CD14-positive monocyte (primary cell): ENCODE data around the gene PCDHGA2. TPM values are rescaled to one million over a fixed set of nuclear protein-coding genes. Genes with fewer than 3 reads are reported as not detected.
"Not testable (repeated sequence)": the region's sequence is repeated elsewhere in the genome, so short reads cannot be mapped to it uniquely, and the experiment has no call there.

Experiments
- DNase-seq, 3 donors: peaks; one replicate each; pipeline ENCODE4 v3.0.0-alpha.2; 2011 to 2022
- H2AFZ ChIP-seq: 2 replicates; pipeline ENCODE4 v1.6.0; 2012; ENCODE audit warnings: mild to moderate bottlenecking, low read depth, low read length, inconsistent platforms; ENCODE audit not compliant: insufficient read depth, poor library complexity, severe bottlenecking
- H3K27ac ChIP-seq, 2 donors: 1 replicate in 1 of 2; 2 replicates in 1 of 2; pipeline ENCODE4 v1.5.1; 2012 to 2013; ENCODE audit warnings: low read length in 2 of 2, control low read depth in 1 of 2, inconsistent platforms in 1 of 2, low read depth in 1 of 2, mild to moderate bottlenecking in 1 of 2
- H3K27me3 ChIP-seq, 2 donors: one replicate each; pipeline versions ENCODE4 v1.6.0 to v1.6.1; 2011 to 2013; ENCODE audit warnings: low read length in 2 of 2; ENCODE audit not compliant: control insufficient read depth in 2 of 2, insufficient read depth in 2 of 2
- H3K36me3 ChIP-seq, 2 donors: replicated peaks in 1 of 2; 1 replicate in 1 of 2; 2 replicates in 1 of 2; pipeline versions ENCODE4 v1.5.1 to v1.6.1; 2012 to 2013; ENCODE audit warnings: low read length in 2 of 2, control low read depth in 1 of 2, inconsistent platforms in 1 of 2, mild to moderate bottlenecking in 1 of 2; ENCODE audit not compliant: insufficient read depth in 2 of 2, control insufficient read depth in 1 of 2
- H3K4me1 ChIP-seq, 2 donors: 1 replicate in 1 of 2; 2 replicates in 1 of 2; pipeline versions ENCODE4 v1.5.1 to v1.6.1; 2012 to 2013; ENCODE audit warnings: low read length in 2 of 2, control low read depth in 1 of 2, inconsistent platforms in 1 of 2, mild to moderate bottlenecking in 1 of 2, moderate library complexity in 1 of 2; ENCODE audit not compliant: insufficient read depth in 2 of 2, control insufficient read depth in 1 of 2
- H3K4me2 ChIP-seq: replicated peaks from 2 replicates; pipeline ENCODE3; 2012; ENCODE audit warnings: low read length, moderate library complexity, mild to moderate bottlenecking; ENCODE audit not compliant: poor library complexity, severe bottlenecking; ENCODE audit errors: extremely low read depth
- H3K4me3 ChIP-seq, 3 experiments: fragments of 200-600 bp in 1 of 3; sonication (generic) in 1 of 3; replicated peaks in 1 of 3; 1 replicate in 2 of 3; 2 replicates in 1 of 3; pipeline ENCODE4 v1.5.1; 2011 to 2013; ENCODE audit warnings: low read length in 3 of 3, mild to moderate bottlenecking in 3 of 3, control low read depth in 2 of 3, low read depth in 2 of 3, inconsistent platforms in 1 of 3, moderate library complexity in 1 of 3
- H3K79me2 ChIP-seq: 2 replicates; pipeline ENCODE4 v1.6.0; 2012; ENCODE audit warnings: mild to moderate bottlenecking, control low read depth, inconsistent platforms, low read length, moderate library complexity; ENCODE audit not compliant: insufficient read depth
- H3K9ac ChIP-seq: 2 replicates; pipeline ENCODE4 v1.6.0; 2017; ENCODE audit warnings: low read length, mild to moderate bottlenecking; ENCODE audit not compliant: insufficient read depth, poor library complexity, severe bottlenecking
- H3K9me3 ChIP-seq, 2 donors: replicated peaks in 1 of 2; 1 replicate in 1 of 2; 2 replicates in 1 of 2; pipeline versions ENCODE4 v1.5.1 to v1.6.1; 2012 to 2013; ENCODE audit warnings: low read length in 2 of 2, control low read depth in 1 of 2; ENCODE audit not compliant: control insufficient read depth in 1 of 2, insufficient read depth in 1 of 2
- H4K20me1 ChIP-seq: 2 replicates; pipeline ENCODE4 v1.6.0; 2012; ENCODE audit warnings: mild to moderate bottlenecking, low read length, control low read depth, moderate library complexity; ENCODE audit not compliant: insufficient read depth
- H3K27ac Mint-ChIP-seq, 7 donors: one replicate each; pipeline ENCODE4 v1.8.0; 2020; ENCODE audit warnings: mild to moderate bottlenecking in 7 of 7, mixed read lengths in 7 of 7, moderate library complexity in 6 of 7, inconsistent platforms in 2 of 7
- H3K27me3 Mint-ChIP-seq, 3 donors: one replicate each; pipeline ENCODE4 v1.8.0; 2021 to 2022; ENCODE audit warnings: low read depth in 3 of 3, mild to moderate bottlenecking in 3 of 3, mixed read lengths in 3 of 3, moderate library complexity in 3 of 3, inconsistent platforms in 1 of 3
- H3K36me3 Mint-ChIP-seq, 2 donors: one replicate each; pipeline ENCODE4 v1.8.0; 2020; ENCODE audit warnings: mixed read lengths in 2 of 2, inconsistent platforms in 1 of 2, mild to moderate bottlenecking in 1 of 2
- H3K4me1 Mint-ChIP-seq: one replicate; pipeline ENCODE4 v1.8.0; 2020; ENCODE audit warnings: mild to moderate bottlenecking, mixed read lengths
- H3K4me3 Mint-ChIP-seq, 2 donors: one replicate each; pipeline ENCODE4 v1.8.0; 2020; ENCODE audit warnings: mild to moderate bottlenecking in 2 of 2, mixed read lengths in 2 of 2, moderate library complexity in 1 of 2
- H3K9me3 Mint-ChIP-seq, 7 donors: one replicate each; pipeline ENCODE4 v1.8.0; 2020 to 2022; ENCODE audit warnings: mixed read lengths in 7 of 7, mild to moderate bottlenecking in 6 of 7, moderate library complexity in 6 of 7, inconsistent platforms in 2 of 7
- WGBS: methylation state at CpG from one replicate; pipeline ENCODE4 v1.1.5; 2013; ENCODE audit warnings: missing lambda C conversion rate; ENCODE audit not compliant: insufficient coverage; 5-methylcytosine and 5-hydroxymethylcytosine counted together
- intact Hi-C, 2 donors: fragments of 100-400 bp; cut with micrococcal nuclease; formaldehyde crosslinking; loops; one replicate each; pipeline versions ENCODE4 v1.15.0 to v1.15.1; 2023
- polyA plus RNA-seq, 3 donors: library from polyadenylated mRNA; depleted of rRNA in 1 of 3; unstranded in 2 of 3; stranded (reverse) in 1 of 3; fragments of 300-500 nt in 2 of 3; fragments of >200 nt in 1 of 3; fragmentation: Illumina TruSeq in 2 of 3; gene quantifications; 1 replicate in 2 of 3; 2 replicates in 1 of 3; pipeline ENCODE4 v1.2.3, GENCODE V29; 2012 to 2021
- TF ChIP-seq, protein P1 (sequence below): fragments of 200-600 bp; IDR thresholded peaks from one replicate; pipeline ENCODE4 v1.8.0; 2022; ENCODE audit warnings: antibody characterized with exemption, mild to moderate bottlenecking

Gene PCDHGA2
- polyA plus RNA-seq, 3 donors: not detected

- H3K36me3 ChIP-seq: no peaks in the 10 kb centered on the region
- Mint-ChIP-seq H3K27me3 (peaks cover 37 to 70% (median 58%) of the 10 kb centered on the region in 3 donors), H3K27ac (no peak overlapping the region), H3K4me1 (peaks cover 8% of the 10 kb centered on the region), H3K9me3 (peaks cover 42 to 83% (median 73%) of the 10 kb centered on the region in 7 donors), H3K36me3 (peaks cover 6 to 11% of the 10 kb centered on the region in 2 donors), H3K4me3 (peak overlapping the region in 1 of 2 donors; percentile 57)
- H2AFZ ChIP-seq: no peak overlapping the region
- H3K27ac ChIP-seq: no peak overlapping the region
- H3K79me2 ChIP-seq: no peaks in the 10 kb centered on the region
- H3K4me1 ChIP-seq: no peaks in the 10 kb centered on the region
- 65% methylated on average over 11 of the region's 14 CpGs for WGBS
- intact Hi-C loops: no loop called here
- no peak for DNase-seq
- no peak overlapping the region for H3K4me2 ChIP-seq
- peaks cover 31 to 82% of the 10 kb centered on the region in 2 donors for H3K27me3 ChIP-seq
- TF ChIP-seq, protein P1, sequence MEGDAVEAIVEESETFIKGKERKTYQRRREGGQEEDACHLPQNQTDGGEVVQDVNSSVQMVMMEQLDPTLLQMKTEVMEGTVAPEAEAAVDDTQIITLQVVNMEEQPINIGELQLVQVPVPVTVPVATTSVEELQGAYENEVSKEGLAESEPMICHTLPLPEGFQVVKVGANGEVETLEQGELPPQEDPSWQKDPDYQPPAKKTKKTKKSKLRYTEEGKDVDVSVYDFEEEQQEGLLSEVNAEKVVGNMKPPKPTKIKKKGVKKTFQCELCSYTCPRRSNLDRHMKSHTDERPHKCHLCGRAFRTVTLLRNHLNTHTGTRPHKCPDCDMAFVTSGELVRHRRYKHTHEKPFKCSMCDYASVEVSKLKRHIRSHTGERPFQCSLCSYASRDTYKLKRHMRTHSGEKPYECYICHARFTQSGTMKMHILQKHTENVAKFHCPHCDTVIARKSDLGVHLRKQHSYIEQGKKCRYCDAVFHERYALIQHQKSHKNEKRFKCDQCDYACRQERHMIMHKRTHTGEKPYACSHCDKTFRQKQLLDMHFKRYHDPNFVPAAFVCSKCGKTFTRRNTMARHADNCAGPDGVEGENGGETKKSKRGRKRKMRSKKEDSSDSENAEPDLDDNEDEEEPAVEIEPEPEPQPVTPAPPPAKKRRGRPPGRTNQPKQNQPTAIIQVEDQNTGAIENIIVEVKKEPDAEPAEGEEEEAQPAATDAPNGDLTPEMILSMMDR: no peak
- no peak overlapping the region for H3K4me3 ChIP-seq
- H4K20me1 ChIP-seq: no peaks in the 10 kb centered on the region
- peaks cover 64 to 73% of the 10 kb centered on the region in 2 donors for H3K9me3 ChIP-seq
- H3K9ac ChIP-seq: no peak overlapping the region
These were observed 36.1 kb downstream of the PCDHGA2 start for GRCh38 chr5:141374627-141375026.

- H3K79me2 ChIP-seq, H3K9ac ChIP-seq, DNase-seq, H4K20me1 ChIP-seq, intact Hi-C loops, H3K4me1 Mint-ChIP-seq, H2AFZ ChIP-seq, H3K36me3 ChIP-seq, H3K27ac Mint-ChIP-seq, H3K4me2 ChIP-seq, H3K4me1 ChIP-seq, H3K27ac ChIP-seq, H3K4me3 ChIP-seq: not testable (repeated sequence)
- Mint-ChIP-seq H3K4me3 (peak overlapping the region in 1 of 2 donors; percentile 63), H3K9me3 (peaks cover 38 to 78% (median 69%) of the 10 kb centered on the region in 7 donors), H3K27me3 (peaks cover 34 to 67% (median 48%) of the 10 kb centered on the region in 3 donors), H3K36me3 (peaks cover 6 to 11% of the 10 kb centered on the region in 2 donors)
- H3K9me3 ChIP-seq: peaks cover 57 to 67% of the 10 kb centered on the region in 2 donors
- WGBS: 49% methylated on average over 23 of the region's 48 CpGs
- peaks cover 29 to 77% of the 10 kb centered on the region in 2 donors for H3K27me3 ChIP-seq
These were observed 37.0 kb downstream of the PCDHGA2 start for GRCh38 chr5:141375444-141376155.
